Brain pericyte (primary cell): ENCODE results near the gene NXNL1.
"Not testable (repeated sequence)": the region's sequence is repeated elsewhere in the genome, so short reads cannot be mapped to it uniquely, and the experiment has no call there.

Source experiments
- DNase-seq: peaks from one replicate; pipeline ENCODE4 v3.0.0-alpha.2; 2012; ENCODE audit warnings: low read depth, low spot score

Gene NXNL1, protein sequence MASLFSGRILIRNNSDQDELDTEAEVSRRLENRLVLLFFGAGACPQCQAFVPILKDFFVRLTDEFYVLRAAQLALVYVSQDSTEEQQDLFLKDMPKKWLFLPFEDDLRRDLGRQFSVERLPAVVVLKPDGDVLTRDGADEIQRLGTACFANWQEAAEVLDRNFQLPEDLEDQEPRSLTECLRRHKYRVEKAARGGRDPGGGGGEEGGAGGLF

DNA sequence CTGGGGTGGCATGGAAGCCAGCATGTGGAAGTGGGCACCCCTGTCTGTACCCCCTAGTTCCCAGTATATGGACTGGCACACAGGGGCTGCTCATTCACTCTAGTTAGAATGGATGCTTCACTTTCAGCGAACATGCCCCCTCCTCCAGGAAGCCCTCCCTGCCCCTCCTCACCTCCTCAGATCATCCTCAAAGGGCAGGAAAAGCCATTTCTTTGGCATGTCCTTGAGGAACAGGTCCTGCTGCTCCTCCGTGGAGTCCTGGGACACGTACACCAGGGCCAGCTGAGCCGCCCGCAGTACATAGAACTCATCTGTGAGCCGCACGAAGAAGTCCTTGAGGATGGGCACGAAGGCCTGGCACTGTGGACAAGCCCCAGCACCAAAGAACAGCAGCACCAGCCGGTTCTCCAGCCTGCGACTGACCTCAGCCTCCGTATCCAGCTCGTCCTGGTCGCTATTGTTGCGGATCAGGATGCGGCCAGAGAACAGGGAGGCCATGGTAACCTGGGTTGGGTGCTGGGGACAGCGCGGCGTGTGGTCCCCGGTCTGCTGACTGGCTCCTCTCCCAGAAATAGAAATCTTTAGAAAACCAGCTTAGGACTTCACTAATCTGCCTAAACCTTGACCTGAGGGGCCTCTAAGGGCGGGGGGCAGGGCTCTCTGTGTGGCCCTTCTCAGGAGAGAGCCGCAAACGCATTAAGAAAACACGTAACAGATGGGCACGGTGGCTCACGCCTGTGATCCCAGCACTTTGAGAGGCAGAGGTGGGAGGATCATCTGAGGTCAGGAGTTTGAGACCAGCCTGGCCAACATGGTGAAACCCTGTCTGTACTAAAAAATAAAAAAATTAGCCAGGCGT is at the start of gene NXNL1:
NXNL1 (minus strand) TSS at position 555 of the 859 bp plus-strand sequence; CDS start at position 498, 57 bp downstream.
- DNase-seq, result no peak

- not testable (repeated sequence) for DNase-seq
These were observed 47.8 kb upstream of the NXNL1 start for GRCh38 chr19:17508558-17508933.

- no peak for DNase-seq
These were observed 46.0 kb upstream of the NXNL1 start for GRCh38 chr19:17506745-17507144.

- no peak for DNase-seq
These were observed 44.5 kb upstream of the NXNL1 start for GRCh38 chr19:17505223-17505622.

GRCh38 chr19:17504456-17504855 is 43.7 kb upstream of the NXNL1 start:
- DNase-seq, result no peak

GRCh38 chr19:17504030-17504429 is 43.3 kb upstream of the NXNL1 start:
- no peak for DNase-seq

- no peak for DNase-seq
These were observed 42.5 kb upstream of the NXNL1 start for GRCh38 chr19:17503240-17503639.

- no peak for DNase-seq
These were observed 39.9 kb upstream of the NXNL1 start for GRCh38 chr19:17500447-17501198.

DNA sequence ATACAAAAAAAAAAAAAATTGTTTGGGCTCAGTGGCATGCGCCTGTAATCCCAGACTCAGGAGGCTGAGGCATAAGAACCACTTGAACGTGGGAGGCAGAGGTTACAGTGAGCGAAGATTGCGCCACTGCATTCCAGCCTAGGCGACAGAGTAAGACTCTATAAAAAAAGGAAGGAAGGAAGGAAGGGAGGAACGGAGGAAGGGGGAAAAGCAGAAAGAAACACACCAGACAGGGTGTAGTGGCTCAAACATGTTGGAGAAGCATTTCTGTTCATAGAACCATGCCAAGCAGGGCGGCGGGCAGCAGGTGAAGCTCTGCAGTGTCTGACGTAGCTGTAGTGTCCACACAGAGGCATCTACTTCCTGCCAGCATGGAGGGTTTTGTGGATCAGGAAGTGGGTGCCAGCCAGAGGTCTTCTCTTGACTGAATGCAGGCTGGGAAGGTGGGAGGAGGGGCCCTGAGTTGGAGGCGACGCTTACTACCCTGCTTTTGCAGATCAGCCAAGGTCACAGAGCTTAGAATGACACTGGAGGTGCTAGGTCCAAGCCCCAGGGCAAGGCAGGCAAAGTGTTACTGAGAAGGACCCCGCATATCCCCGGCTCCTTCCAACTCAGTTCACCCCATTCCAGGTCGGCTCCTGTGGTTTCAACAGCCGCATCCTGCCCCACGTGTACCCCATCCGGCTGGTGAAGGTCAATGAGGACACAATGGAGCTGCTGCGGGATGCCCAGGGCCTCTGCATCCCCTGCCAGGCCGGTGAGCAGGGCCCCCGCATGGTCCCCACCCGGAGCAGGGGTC is 39.1 kb upstream of the NXNL1 start:
- no peak for DNase-seq

GRCh38 chr19:17499025-17499424 is 38.3 kb upstream of the NXNL1 start:
- DNase-seq, result not testable (repeated sequence)

DNA sequence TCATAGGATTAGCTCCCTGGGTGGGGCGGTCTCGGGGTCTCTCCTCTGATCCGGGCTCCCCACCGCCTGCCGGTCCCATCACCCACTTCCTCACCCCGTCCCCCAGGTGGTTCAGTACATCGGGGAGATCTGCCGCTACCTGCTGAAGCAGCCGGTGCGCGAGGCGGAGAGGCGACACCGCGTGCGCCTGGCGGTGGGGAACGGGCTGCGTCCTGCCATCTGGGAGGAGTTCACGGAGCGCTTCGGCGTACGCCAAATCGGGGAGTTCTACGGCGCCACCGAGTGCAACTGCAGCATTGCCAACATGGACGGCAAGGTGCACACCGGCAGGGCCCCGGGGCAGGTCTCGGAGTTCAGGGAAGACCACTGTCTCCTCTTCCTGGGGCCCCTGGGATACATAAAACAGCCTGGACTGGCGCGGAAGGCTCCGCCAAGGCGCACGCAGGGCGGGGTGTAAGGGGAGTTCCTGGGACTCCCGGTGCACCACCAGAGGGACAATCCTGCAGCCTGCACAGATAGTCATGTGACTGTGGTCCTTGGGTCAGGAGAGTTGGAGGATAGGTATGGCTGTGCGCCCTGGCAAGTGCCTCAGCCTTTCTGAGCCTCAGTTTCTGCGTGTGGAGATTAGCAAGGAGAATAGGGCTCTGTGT is 36.5 kb upstream of the NXNL1 start:
- DNase-seq, result no peak

DNA sequence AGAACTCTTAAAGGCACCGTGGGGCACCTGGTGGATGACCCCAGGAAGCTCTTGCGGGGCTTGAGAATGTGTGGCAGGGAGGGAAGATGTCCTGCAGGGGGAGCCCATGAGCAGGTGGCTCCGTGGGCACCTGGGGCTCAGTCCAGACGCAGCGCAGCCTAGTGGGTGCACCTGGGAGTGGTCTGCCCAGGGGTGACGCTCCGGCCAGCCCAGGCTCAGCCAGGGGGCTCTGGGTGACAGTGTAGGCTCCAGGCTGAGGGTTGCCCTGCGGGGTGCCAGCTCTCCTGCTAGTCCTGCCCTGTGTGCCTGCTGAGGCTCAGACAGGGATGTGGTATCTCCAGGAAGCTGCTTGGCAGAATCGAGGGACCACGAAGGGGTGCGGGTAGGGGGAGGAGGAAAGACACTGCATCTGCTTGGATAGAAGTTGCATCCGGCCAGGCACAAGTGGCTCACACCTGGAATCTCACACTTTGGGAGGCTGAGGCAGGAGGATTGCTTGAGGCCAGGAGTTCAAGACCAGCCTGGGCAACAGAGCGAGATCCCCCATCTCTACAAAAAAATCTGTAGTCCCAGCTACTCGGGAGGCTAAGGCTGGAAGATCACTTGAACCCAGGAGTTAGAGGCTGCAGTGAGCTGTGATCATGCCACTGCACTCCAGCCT is 35.7 kb upstream of the NXNL1 start:
- no peak for DNase-seq

DNA sequence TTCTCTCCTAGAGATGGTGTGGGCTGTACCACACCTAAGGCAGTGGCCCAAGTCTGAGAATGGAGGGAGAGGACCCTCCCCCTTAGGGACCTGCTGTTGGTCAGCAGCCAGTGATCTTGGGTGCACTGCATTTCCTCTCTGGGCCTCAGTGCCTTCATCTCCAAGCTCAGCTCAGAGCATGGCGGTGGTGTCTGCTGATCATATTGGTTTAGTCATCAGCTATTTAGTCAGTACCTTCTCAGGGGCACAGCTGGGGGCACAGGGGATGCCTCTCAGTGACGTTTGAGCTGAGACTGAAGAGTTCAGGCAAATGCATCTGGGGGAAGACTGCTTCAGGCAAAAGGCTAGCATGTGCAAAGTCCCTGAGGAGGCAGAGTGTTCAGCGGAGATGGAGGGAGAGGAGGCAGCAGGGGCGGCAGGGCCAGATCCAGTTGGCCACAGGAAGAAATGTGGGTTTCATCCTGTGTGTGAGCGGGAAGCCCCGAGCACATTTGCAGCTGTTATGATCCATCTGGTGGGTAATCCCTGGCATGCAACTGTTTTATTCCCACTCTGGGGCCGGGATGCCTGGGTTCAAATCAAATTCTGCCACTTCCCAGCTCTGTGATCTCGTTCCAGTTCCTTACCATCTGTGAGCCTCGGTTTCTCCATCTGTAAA is 35.0 kb upstream of the NXNL1 start:
- no peak for DNase-seq

DNA sequence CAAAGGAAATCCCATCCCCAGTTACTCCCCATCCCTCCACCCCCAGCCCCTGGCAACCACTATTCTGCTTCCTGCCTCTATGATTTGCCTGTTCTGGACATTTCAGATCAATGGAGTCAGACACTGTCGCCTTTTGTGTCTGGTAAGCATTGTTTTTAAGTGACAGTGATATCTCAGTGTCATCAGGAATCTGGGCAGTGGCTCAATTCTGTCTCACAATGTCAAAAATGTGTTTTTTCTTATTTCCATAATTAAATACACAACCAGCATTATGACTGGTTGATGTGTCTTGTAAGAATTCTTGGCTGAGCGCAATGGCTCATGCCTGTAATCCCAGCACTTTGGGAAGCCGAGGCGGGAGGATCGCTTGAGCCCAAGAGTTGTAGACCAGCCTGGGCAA is 30.6 kb upstream of the NXNL1 start:
- DNase-seq, result no peak

DNA sequence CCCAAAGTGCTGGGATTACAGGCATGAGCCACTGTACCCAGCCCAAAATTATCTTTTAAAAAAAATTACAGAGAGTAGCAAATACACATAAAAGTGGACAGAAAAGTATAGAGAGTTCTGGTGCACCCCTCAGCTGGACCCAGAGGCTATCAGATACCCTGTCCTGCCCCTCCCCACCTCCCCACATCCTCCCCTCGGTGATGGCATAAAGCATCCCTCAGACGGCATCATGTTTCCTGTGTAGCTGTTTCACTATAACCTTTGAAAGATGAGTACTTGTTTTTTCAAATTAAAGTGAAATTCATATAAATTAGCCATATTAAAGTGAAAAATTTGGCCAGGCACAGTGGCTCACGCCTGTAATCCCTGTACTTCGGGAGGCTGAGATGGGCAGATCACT is 29.7 kb upstream of the NXNL1 start:
- DNase-seq, result no peak

DNA sequence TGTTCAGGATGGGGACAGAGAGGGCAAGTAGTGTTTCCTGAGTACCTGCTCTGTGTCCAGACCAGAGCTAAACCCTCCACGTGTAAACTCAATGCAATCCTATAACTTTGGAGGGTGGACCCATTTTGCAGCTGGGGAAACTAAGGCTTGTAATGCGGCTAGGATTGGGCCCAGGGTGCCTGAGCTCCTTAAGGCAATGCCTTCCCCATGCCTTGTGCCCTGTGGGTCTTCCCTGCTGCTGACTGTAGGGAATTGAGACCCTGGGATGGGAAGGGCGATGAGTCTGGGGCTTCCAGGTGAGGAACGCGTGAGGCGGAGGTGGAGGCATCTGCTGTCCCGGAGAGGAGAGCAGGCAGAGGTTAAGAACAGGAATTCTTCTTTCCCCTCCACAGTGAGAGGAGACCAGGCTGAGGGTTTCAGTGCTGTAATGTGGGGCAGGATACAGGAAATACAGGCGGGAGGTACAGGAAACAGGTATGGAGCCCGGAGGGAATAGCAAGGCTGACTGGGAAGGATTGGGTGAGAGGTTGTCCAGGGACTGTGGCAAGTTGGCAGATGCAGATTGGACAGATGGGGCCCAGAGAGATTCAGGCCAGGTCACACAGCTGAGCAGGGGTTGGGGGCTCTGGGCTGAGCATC is 28.8 kb upstream of the NXNL1 start:
- DNase-seq, result no peak

- no peak for DNase-seq
These were observed 28.1 kb upstream of the NXNL1 start for GRCh38 chr19:17488593-17489391.

DNA sequence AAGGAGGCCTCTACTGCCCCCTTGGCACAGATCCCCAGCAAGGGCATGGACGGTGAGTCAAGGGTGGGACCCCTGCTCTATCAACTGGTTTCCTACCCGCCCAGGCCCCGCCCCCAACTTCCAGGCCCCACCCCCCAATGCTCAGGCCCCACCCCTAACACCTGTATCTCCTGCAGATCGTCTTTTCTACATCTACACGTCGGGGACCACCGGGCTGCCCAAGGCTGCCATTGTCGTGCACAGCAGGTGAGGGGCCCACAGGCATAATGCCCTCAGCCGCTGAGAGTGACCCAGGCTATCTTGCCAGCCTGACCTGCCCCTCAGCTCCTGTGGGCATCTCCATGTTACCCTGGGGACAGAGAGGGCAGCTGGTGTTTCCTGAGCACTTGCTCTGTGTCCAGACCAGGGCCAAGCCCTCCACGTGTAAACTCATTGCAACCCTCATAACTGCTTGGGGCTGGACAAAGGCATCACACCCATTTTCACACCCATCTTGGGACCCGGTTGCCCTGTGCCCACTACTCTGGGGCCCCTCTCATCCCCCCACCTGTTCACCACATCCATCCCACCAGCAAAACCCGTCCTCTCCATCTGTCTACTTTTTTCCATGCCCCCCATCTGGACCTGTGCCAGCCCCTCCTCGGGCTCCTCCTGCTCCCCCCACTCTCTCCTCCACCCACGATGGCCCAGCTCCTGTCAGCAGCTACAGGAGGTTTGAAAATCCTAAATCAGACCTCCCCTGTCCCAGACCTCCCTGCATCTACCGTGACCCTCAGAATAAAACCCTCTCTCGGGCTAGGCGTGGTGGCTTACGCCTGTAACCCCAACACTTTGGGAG is 26.8 kb upstream of the NXNL1 start:
- no peak for DNase-seq
